Stomach (tissue), 9 donors: ENCODE results near the gene CCDC178. TPM values are rescaled to one million over a fixed set of nuclear protein-coding genes. Genes with fewer than 3 reads are reported as not detected.

Experiments used
- DNase-seq, 2 donors: peaks; one replicate each; pipeline versions ENCODE4 v3.0.0 to v3.0.0-alpha.2; 2013 to 2019
- H3K27ac ChIP-seq, 5 donors: fragments of 200-600 bp in 4 of 5; sonication (generic) in 4 of 5; one replicate each; pipeline ENCODE4 v1.5.1; 2013 to 2019; ENCODE audit warnings: mild to moderate bottlenecking in 1 of 5, moderate library complexity in 1 of 5
- H3K27me3 ChIP-seq, 3 donors: fragments of 200-600 bp; sonication (generic); one replicate each; pipeline ENCODE4 v1.5.1; 2017 to 2019; ENCODE audit warnings: mixed run types in 1 of 3
- H3K36me3 ChIP-seq, 4 donors: fragments of 200-600 bp; sonication (generic); 1 replicate in 3 of 4; 2 replicates in 1 of 4; pipeline ENCODE4 v1.5.1; 2016 to 2019
- H3K4me1 ChIP-seq, 4 donors: fragments of 200-600 bp; sonication (generic); one replicate each; pipeline ENCODE4 v1.5.1; 2016 to 2019
- H3K4me3 ChIP-seq, 4 donors: fragments of 200-600 bp; sonication (generic) in 3 of 4; one replicate each; pipeline ENCODE4 v1.5.1; 2016 to 2019; ENCODE audit warnings: mild to moderate bottlenecking in 1 of 4
- H3K9me3 ChIP-seq, 4 donors: fragments of 200-600 bp; sonication (generic); one replicate each; pipeline ENCODE4 v1.5.1; 2016 to 2019
- CTCF ChIP-seq, 7 experiments: fragments of 450-650 bp in 4 of 7; fragments of 200-600 bp in 3 of 7; sonication (generic) in 3 of 7; IDR thresholded peaks; one replicate each; pipeline ENCODE4 v1.5.1; 2016 to 2019; ENCODE audit warnings: antibody characterized with exemption in 7 of 7, control low read depth in 2 of 7, mild to moderate bottlenecking in 1 of 7
- EP300 ChIP-seq: sonication (generic); formaldehyde crosslinking; IDR thresholded peaks from one replicate; pipeline ENCODE4 v1.6.1; 2017; ENCODE audit warnings: antibody characterized with exemption
- POLR2A ChIP-seq, 4 donors: fragments of 450-650 bp; IDR thresholded peaks; one replicate each; pipeline ENCODE4 v1.6.1; 2016; ENCODE audit warnings: antibody characterized with exemption in 4 of 4, control low read depth in 2 of 4, mild to moderate bottlenecking in 1 of 4, moderate library complexity in 1 of 4
- POLR2AphosphoS5 ChIP-seq, 3 donors: sonication (generic); formaldehyde crosslinking; IDR thresholded peaks; one replicate each; pipeline ENCODE4 v1.6.1; 2016; ENCODE audit warnings: antibody characterized with exemption in 3 of 3
- WGBS, 5 donors: extraction: QIAGEN DNeasy Blood & Tissue Kit in 3 of 5; methylation state at CpG; one replicate each; pipeline versions ENCODE4 v1.1.5 to v1.1.7; 2013 to 2018; 5-methylcytosine and 5-hydroxymethylcytosine counted together
- intact Hi-C: fragments of 100-400 bp; cut with DNase I; formaldehyde crosslinking; loops from one replicate; pipeline ENCODE4 v1.15.1; 2023; ENCODE audit warnings: low total_unique reads
- polyA plus RNA-seq, 3 donors: library from polyadenylated mRNA; stranded (reverse); fragments of 200-250 nt; gene quantifications; one replicate each; pipeline ENCODE4 v1.2.3, GENCODE V29; 2013
- total RNA-seq, 5 donors: library from RNA; depleted of rRNA; stranded (reverse); fragments of >200 nt; gene quantifications; one replicate each; pipeline versions ENCODE4 v1.1.0 to v1.2.3, GENCODE V29; 2014 to 2016
- donor health status: healthy with polysubstance abuse.
- donor health status: Bipolar disorder and iron deficiency.
- donor health status: healthy.

The CCDC178 gene
- total and polyA plus RNA-seq, 8 donors: 0.38 to 24.5 (median 1.8) TPM; not detected in 4

- no peaks in the 10 kb centered on the region for H3K27me3 ChIP-seq
- 80 to 86% (median 84%) methylated on average over 12 of the region's 12 CpGs for WGBS, 5 donors
- no peaks in the 10 kb centered on the region for H3K4me1 ChIP-seq
- intact Hi-C loops: no loop called here
- no peaks in the 10 kb centered on the region for H3K9me3 ChIP-seq
- H3K27ac ChIP-seq: no peak overlapping the region
- H3K36me3 ChIP-seq: no peaks in the 10 kb centered on the region
- H3K4me3 ChIP-seq: no peak overlapping the region
- DNase-seq: no peak
- TF ChIP-seq EP300: no peak
- TF ChIP-seq POLR2A (IDR thresholded peaks at IDR 0.05): no peak
- no peak for TF ChIP-seq CTCF (IDR thresholded peaks at IDR 0.05)
- TF ChIP-seq POLR2AphosphoS5 (IDR thresholded peaks at IDR 0.05): no peak
Observed at GRCh38 chr18:32907648-32908423, 532.7 kb downstream of the CCDC178 start.

- intact Hi-C loops: no loop called here
- TF ChIP-seq EP300: no peak
- TF ChIP-seq CTCF (IDR thresholded peaks at IDR 0.05): no peak
- no peak for TF ChIP-seq POLR2AphosphoS5 (IDR thresholded peaks at IDR 0.05)
- no peak for TF ChIP-seq POLR2A (IDR thresholded peaks at IDR 0.05)
- H3K36me3 ChIP-seq: no peaks in the 10 kb centered on the region
Observed at GRCh38 chr18:32907311-32907585, 533.3 kb downstream of the CCDC178 start.

GRCh38 chr18:32906506-32907310, 533.8 kb downstream of the CCDC178 start:
- Histone ChIP-seq H3K4me3 (no peak overlapping the region), H3K36me3 (no peaks in the 10 kb centered on the region), H3K27me3 (no peaks in the 10 kb centered on the region), H3K9me3 (no peaks in the 10 kb centered on the region), H3K4me1 (no peaks in the 10 kb centered on the region), H3K27ac (no peak overlapping the region)
- intact Hi-C loops: no loop called here
- no peak for TF ChIP-seq CTCF (IDR thresholded peaks at IDR 0.05)
- TF ChIP-seq EP300: no peak
- TF ChIP-seq POLR2A (IDR thresholded peaks at IDR 0.05): no peak
- TF ChIP-seq POLR2AphosphoS5 (IDR thresholded peaks at IDR 0.05): no peak
- 84 to 91% (median 90%) methylated on average over 10 of the region's 10 CpGs for WGBS, 5 donors
- DNase-seq: no peak

More at GRCh38 chr18:32907311-32907585, 533.3 kb downstream of the CCDC178 start:
- 79 to 91% (median 84%) methylated on average over 3 of the region's 3 CpGs for WGBS, 5 donors
- no peaks in the 10 kb centered on the region for H3K9me3 ChIP-seq
- H3K4me1 ChIP-seq: no peaks in the 10 kb centered on the region
- H3K27me3 ChIP-seq: no peaks in the 10 kb centered on the region
- no peak overlapping the region for H3K27ac ChIP-seq
- DNase-seq: no peak
- H3K4me3 ChIP-seq: no peak overlapping the region

- TF ChIP-seq POLR2A (IDR thresholded peaks at IDR 0.05): no peak
- no peak for TF ChIP-seq POLR2AphosphoS5 (IDR thresholded peaks at IDR 0.05)
- TF ChIP-seq EP300: no peak
- 91 to 97% (median 94%) methylated on average over 5 of the region's 5 CpGs for WGBS, 5 donors
- no peak for DNase-seq
- H3K4me3 ChIP-seq: no peak overlapping the region
- no peaks in the 10 kb centered on the region for H3K4me1 ChIP-seq
- H3K27me3 ChIP-seq: no peaks in the 10 kb centered on the region
- H3K9me3 ChIP-seq: no peaks in the 10 kb centered on the region
- H3K27ac ChIP-seq: no peak overlapping the region
- no peaks in the 10 kb centered on the region for H3K36me3 ChIP-seq
- intact Hi-C loops: no loop called here
Observed at GRCh38 chr18:32905651-32906050, 534.9 kb downstream of the CCDC178 start.
